SH-SY5Y (cell line): ENCODE data around the gene SEPHS2.

Source experiments
- GATA2 ChIP-seq: IDR thresholded peaks from 2 replicates; pipeline ENCODE4 v1.6.1; 2011; ENCODE audit warnings: mild to moderate bottlenecking, low read depth, low read length
- GATA3 ChIP-seq: IDR thresholded peaks from 2 replicates; pipeline ENCODE4 v1.6.1; 2011; ENCODE audit warnings: low read depth, mild to moderate bottlenecking, low read length, moderate library complexity

DNA sequence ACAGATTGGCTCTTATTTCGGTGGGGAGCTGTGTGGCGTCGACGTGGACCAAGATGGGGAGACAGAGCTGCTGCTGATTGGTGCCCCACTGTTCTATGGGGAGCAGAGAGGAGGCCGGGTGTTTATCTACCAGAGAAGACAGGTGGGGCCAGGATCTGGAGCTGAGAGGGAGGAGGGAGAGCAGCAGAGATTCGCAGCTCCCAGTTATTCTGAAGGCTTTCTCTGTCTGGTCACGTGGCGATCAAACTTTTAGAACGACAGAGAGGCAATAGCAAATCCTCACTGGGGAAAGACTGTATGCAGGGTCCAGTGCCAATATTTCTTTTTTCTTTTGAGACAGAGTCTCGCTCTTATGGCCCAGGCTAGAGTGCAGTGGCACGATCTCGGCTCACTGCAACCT is 49.0 kb upstream of the SEPHS2 start:
- TF ChIP-seq GATA3 (no peak), GATA2 (no peak)
